Caco-2 (cell line): Measurements from ENCODE around the gene CTCFL. TPM values are rescaled to one million over a fixed set of nuclear protein-coding genes. Genes with fewer than 3 reads are reported as not detected.

Experiments used
- BruUV-seq: library from RNA; stranded (reverse); fragments of 400-500 nt; replicated peaks from 2 replicates; lab custom pipeline; 2021; lab: Mats Ljungman, UMichigan
- CTCF ChIA-PET: fragments of 300-600 bp; sonication (Branson Sonifier 250); formaldehyde crosslinking; loops from one replicate; lab custom pipeline; 2022; ENCODE audit warnings: antibody characterized with exemption; lab: Charles Lee
- POLR2A ChIA-PET: fragments of 300-600 bp; sonication (Branson Sonifier 250); formaldehyde crosslinking; loops from one replicate; lab custom pipeline; 2022; ENCODE audit warnings: antibody characterized with exemption; lab: Charles Lee
- DNase-seq, 2 experiments: peaks; one replicate each; pipeline versions ENCODE4 v3.0.0 to v3.0.0-alpha.2; 2020 to 2022
- H3K27me3 ChIP-seq: replicated peaks from 2 replicates; pipeline ENCODE4 v1.6.0; 2011; ENCODE audit warnings: low read length; ENCODE audit not compliant: control insufficient read depth, insufficient read depth
- H3K36me3 ChIP-seq: 2 replicates; pipeline ENCODE4 v1.5.1; 2011; ENCODE audit warnings: low read length; ENCODE audit not compliant: control insufficient read depth, insufficient read depth
- H3K4me1 ChIP-seq: fragments of 250-450 bp; sonication (Bioruptor Pico); 2 replicates; pipeline ENCODE4 v1.5.1; 2020; ENCODE audit warnings: mild to moderate bottlenecking
- H3K4me3 ChIP-seq: 2 replicates; pipeline ENCODE4 v1.5.1; 2011; ENCODE audit warnings: low read depth, mild to moderate bottlenecking, control low read depth, low read length
- H3K9me3 ChIP-seq: fragments of 250-450 bp; sonication (Bioruptor Pico); 2 replicates; pipeline ENCODE4 v1.5.1; 2020; ENCODE audit warnings: mild to moderate bottlenecking, moderate library complexity
- H3K27ac Mint-ChIP-seq: one replicate; pipeline ENCODE4 v1.8.0; 2022; ENCODE audit warnings: mixed read lengths; ENCODE audit not compliant: unreplicated experiment
- H3K27me3 Mint-ChIP-seq: one replicate; pipeline ENCODE4 v1.8.0; 2022; ENCODE audit warnings: mixed read lengths; ENCODE audit not compliant: insufficient read depth, unreplicated experiment
- H3K36me3 Mint-ChIP-seq: one replicate; pipeline ENCODE4 v1.8.0; 2022; ENCODE audit warnings: mild to moderate bottlenecking, mixed read lengths; ENCODE audit not compliant: insufficient read depth, unreplicated experiment
- H3K4me1 Mint-ChIP-seq: one replicate; pipeline ENCODE4 v1.8.0; 2022; ENCODE audit warnings: low read depth, mixed read lengths; ENCODE audit not compliant: unreplicated experiment
- H3K4me3 Mint-ChIP-seq: one replicate; pipeline ENCODE4 v1.8.0; 2022; ENCODE audit warnings: mild to moderate bottlenecking, moderate library complexity, mixed read lengths; ENCODE audit not compliant: unreplicated experiment
- H3K9me3 Mint-ChIP-seq: one replicate; pipeline ENCODE4 v1.8.0; 2022; ENCODE audit warnings: mixed read lengths; ENCODE audit not compliant: unreplicated experiment
- CTCF ChIP-seq, 2 experiments: fragments of 200-600 bp in 1 of 2; IDR thresholded peaks; 1 replicate in 1 of 2; 2 replicates in 1 of 2; pipeline versions ENCODE4 v1.5.1 to v1.8.0; 2011 to 2022; ENCODE audit warnings: antibody characterized with exemption in 1 of 2, control low read depth in 1 of 2, inconsistent platforms in 1 of 2, low read depth in 1 of 2, low read length in 1 of 2, mild to moderate bottlenecking in 1 of 2, moderate library complexity in 1 of 2; ENCODE audit not compliant: insufficient read depth in 1 of 2, severe bottlenecking in 1 of 2, unreplicated experiment in 1 of 2
- intact Hi-C: fragments of 100-400 bp; cut with micrococcal nuclease; formaldehyde crosslinking; loops from one replicate; pipeline ENCODE4 v1.10.0; 2022; ENCODE audit not compliant: unreplicated experiment
- total RNA-seq: library from RNA; stranded (reverse); gene quantifications from 2 replicates; pipeline ENCODE4 v1.2.3, GENCODE V29; 2022

The CTCFL gene
- total RNA-seq, 1 experiment from 2014 or later = not detected

DNA sequence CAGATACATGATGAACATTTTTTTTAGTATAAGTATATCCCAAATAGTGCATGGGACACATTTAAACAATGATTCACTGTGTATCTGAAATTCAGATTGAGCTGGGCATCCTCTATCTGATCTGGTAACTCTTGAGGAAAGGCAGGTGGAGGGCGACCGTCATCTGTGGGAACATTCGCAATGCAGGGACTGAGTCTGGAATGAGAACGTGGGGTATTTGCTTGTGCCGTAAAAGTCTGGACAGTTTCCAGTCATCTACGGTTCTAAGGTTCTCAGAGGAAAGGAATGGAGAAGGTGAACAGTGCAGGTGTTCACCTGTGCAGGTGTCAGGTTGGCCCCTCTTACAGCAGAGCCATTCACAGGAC lies 22.6 kb downstream of the CTCFL start:
- intact Hi-C loops = no loop called here
- ChIA-PET POLR2A (no interaction called here), CTCF (no interaction called here)
- H3K4me3 Mint-ChIP-seq = no peak overlapping the region
- no peaks in the 10 kb centered on the region for H3K9me3 ChIP-seq
- BruUV-seq = no TSS peak
- DNase-seq = no peak
- H3K36me3 Mint-ChIP-seq = no peaks in the 10 kb centered on the region
- H3K27me3 Mint-ChIP-seq = peaks cover 11% of the 10 kb centered on the region
- no peaks in the 10 kb centered on the region for H3K36me3 ChIP-seq
- TF ChIP-seq CTCF (IDR thresholded peaks at IDR 0.05; ENCODE audit: insufficient read depth in 1 of 2, low read depth in 1 of 2, low read length in 1 of 2, severe bottlenecking in 1 of 2, unreplicated experiment in 1 of 2) = no peak
- no peaks in the 10 kb centered on the region for H3K9me3 Mint-ChIP-seq
- H3K27ac Mint-ChIP-seq = no peak overlapping the region
- peaks cover 8% of the 10 kb centered on the region for H3K4me1 Mint-ChIP-seq
- no peak overlapping the region for H3K4me3 ChIP-seq
- no peaks in the 10 kb centered on the region for H3K4me1 ChIP-seq
- H3K27me3 ChIP-seq = no peaks in the 10 kb centered on the region; the same call in 1 of the 2 replicates

GRCh38 chr20:57501461-57502335 lies 23.2 kb downstream of the CTCFL start:
- ChIA-PET POLR2A (no interaction called here), CTCF (interaction anchor here (0.5 to 0.7 kb wide), 2 partner anchors 89 to 710 kb away, joined by 4 to 8 read pairs; no protein-coding TSS in a partner anchor)
- BruUV-seq = no TSS peak
- H3K36me3 ChIP-seq = no peaks in the 10 kb centered on the region
- H3K9me3 Mint-ChIP-seq = no peaks in the 10 kb centered on the region
- no peaks in the 10 kb centered on the region for H3K36me3 Mint-ChIP-seq
- intact Hi-C loops = no loop called here
- no peak overlapping the region for H3K4me3 Mint-ChIP-seq
- H3K9me3 ChIP-seq = no peaks in the 10 kb centered on the region
- H3K27me3 ChIP-seq = no peaks in the 10 kb centered on the region; the same call in 1 of the 2 replicates
- peaks cover 13% of the 10 kb centered on the region for H3K27me3 Mint-ChIP-seq
- peak in 1 of 2 experiments; percentile 77 for DNase-seq
- peaks cover 8% of the 10 kb centered on the region for H3K4me1 Mint-ChIP-seq
- no peak overlapping the region for H3K4me3 ChIP-seq
- TF ChIP-seq CTCF (IDR thresholded peaks at IDR 0.05; ENCODE audit: insufficient read depth in 1 of 2, low read depth in 1 of 2, low read length in 1 of 2, severe bottlenecking in 1 of 2, unreplicated experiment in 1 of 2) = no peak
- peak overlapping the region; percentile 30 for H3K27ac Mint-ChIP-seq
- no peaks in the 10 kb centered on the region for H3K4me1 ChIP-seq

- POLR2A ChIA-PET = no interaction called here
- H3K9me3 ChIP-seq = no peaks in the 10 kb centered on the region
- intact Hi-C loops = no loop called here
- peak overlapping the region; percentile 30 for H3K27ac Mint-ChIP-seq
- no peaks in the 10 kb centered on the region for H3K4me1 ChIP-seq
- no peak for DNase-seq
- H3K4me1 Mint-ChIP-seq = peaks cover 8% of the 10 kb centered on the region
- no peaks in the 10 kb centered on the region for H3K9me3 Mint-ChIP-seq
- no peak for TF ChIP-seq CTCF (IDR thresholded peaks at IDR 0.05; ENCODE audit: insufficient read depth in 1 of 2, low read depth in 1 of 2, low read length in 1 of 2, severe bottlenecking in 1 of 2, unreplicated experiment in 1 of 2)
- H3K4me3 Mint-ChIP-seq = no peak overlapping the region
- no peaks in the 10 kb centered on the region for H3K36me3 ChIP-seq
- no TSS peak for BruUV-seq
- H3K27me3 ChIP-seq = peaks cover 2% of the 10 kb centered on the region
- H3K4me3 ChIP-seq = no peak overlapping the region
- H3K27me3 Mint-ChIP-seq = peaks cover 16% of the 10 kb centered on the region
- CTCF ChIA-PET = no interaction called here
- no peaks in the 10 kb centered on the region for H3K36me3 Mint-ChIP-seq
These were observed 24.0 kb downstream of the CTCFL start for GRCh38 chr20:57500962-57501361.
